GM21717 (cell line): Measurements from ENCODE around the gene MED13L.

Experiments used
- ATAC-seq: cut with Tn5 transposase; IDR thresholded peaks from one replicate; pipeline ENCODE4 v1.9.1; 2021; ENCODE audit warnings: mild to moderate bottlenecking, moderate library complexity; ENCODE audit not compliant: unreplicated experiment

The MED13L gene

GRCh38 chr12:115926037-115926670 lies 351.3 kb downstream of the MED13L start:
- no peak for ATAC-seq

DNA sequence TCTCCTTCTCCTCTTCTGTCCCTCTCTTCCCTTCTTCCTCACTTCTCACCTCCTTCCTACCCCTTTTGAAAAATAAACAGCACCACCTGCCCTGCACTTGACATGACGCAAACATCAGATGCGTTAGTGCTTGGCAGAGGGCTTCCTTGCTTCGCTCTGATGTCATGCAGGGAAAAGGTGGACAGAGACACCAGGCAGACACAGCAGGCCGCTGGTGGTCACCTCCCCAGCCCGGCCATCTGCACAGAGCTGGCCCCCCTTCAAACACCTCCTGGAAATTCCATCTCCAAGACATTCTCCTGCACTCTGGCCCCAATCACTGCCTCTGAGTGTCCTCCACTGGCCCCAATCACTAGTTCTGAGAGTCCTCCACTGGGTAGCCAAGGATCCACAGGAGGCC lies 353.6 kb downstream of the MED13L start:
- ATAC-seq, result no peak

DNA sequence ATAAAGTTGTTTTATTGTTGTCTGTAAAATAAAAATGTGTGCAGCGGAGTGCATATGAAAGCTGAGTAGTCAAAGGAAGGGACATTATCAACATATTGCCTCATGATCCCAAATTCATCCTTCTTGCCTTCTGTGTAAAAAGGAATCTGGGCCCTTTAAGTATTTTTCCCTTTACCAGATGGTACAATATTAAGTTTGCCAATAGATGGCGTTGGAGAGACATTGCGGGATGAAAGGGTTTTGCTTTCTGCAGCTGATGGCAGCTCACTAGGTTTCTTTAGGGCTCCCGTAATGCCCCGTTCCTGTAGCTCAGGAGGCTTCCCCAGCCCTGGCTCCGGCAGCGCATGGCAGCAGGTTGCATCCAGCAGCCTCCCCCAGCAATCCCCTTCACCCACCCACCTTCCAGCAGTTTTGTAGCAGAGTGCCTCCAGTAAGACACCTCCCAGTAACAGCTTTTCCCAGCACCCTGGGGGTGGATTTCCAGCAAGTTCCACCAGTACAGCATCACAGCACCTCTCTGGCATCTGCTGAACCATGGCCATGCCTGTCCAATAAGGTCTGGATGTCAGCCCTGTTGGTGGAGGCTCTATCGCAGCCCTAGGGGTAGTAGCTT lies 354.4 kb downstream of the MED13L start:
- ATAC-seq, result no peak

- ATAC-seq, result no peak
Measured at GRCh38 chr12:115920395-115921183, 356.9 kb downstream of the MED13L start.

GRCh38 chr12:115918763-115919162 lies 358.7 kb downstream of the MED13L start:
- ATAC-seq, result no peak

DNA sequence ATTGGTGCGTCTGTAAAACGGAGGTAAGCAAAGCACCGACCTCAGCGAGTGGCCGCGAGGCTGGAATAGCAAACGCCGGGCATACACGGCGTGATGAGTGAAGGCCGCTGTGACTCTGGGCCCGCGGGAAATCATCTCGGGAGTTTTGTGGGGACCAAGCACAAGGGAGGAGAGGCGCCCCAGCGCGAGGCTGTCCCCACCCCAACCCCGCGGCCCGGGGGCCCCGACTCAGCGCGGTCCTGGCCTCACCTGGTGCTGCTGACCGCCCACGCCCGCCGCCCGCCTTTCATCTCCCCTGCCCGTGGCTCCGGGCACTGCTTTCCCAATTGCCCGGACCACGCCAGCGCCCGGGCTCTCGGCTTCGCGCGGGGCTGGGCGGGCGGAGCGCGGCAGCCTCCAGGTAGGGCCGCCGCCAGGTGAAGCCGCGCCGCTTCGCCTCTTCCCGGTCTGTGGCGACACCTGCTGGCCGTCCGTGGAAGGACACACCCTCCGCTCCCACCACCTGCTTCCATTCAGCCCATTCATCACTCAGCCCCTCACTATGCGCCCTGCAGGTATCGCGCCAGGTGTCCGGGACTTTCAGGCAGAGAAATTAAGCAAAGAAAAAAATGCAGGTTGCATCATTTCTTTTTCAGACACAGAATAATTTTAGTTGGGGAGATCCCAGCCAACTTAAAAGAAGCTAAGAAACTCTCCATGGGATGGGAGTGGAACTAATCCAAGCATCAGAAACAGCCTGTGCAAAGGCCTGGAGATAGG lies 360.4 kb downstream of the MED13L start:
- ATAC-seq, result peak; percentile 56

DNA sequence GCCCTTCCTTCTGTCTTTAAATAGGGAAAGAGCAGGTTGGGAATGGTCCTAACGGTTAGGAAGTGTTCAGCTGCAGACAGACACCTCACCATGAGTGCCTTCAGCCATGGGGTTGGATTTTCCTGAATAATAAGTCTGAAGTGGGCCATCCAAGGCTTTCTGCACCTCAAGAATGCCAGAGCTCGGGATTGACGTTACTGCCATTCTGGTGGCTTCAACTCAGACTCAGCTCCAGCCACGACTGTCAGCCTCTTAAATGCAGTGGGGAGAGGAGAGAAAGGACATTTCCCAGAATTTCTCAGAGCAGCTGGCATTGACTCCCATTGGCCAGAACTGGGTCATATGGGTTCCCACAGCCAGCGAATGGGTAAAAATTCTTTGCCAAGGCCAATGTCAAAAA lies 363.4 kb downstream of the MED13L start:
- no peak for ATAC-seq

DNA sequence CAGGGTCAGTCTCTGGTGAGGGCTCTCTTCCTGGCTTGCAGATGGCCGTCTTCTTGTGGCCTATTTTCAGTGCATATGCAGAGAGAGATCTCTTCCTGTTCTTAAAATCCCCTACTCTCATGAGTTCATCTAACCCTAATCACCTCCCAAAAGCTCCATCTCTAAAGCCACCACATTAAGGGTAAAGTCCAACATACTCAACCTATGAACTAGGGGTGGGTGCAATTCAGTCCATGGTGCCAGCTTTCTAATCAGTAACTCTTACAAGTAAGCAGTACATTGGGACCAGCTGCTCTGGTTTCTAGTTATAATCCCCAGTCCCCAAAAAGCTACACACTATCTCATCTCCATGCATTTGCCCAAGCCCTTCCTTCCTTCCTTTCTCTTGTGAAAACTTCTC lies 365.1 kb downstream of the MED13L start:
- no peak for ATAC-seq

- no peak for ATAC-seq
Measured at GRCh38 chr12:115911360-115911759, 366.1 kb downstream of the MED13L start.

DNA sequence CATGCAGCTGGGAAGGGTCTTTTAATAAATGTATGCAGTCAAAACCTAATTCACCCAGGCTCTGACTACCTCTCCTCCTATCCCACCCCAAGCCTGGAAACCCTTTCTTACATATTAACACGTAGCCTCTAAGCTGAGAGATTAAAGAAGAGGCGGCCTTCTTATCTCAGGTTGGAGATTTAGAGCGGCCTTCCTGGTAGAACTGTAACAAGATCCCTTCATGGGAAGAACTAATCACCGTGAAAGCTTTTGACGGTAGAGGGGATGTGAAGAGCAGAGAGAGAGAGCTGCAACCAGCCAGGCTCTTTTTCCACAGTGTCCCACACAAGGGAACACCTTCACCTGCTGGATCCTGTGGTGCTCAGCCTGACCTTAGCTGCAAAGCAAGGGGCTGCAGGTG lies 367.4 kb downstream of the MED13L start:
- no peak for ATAC-seq
